ENCODE data around the gene MTFP1.

DNA sequence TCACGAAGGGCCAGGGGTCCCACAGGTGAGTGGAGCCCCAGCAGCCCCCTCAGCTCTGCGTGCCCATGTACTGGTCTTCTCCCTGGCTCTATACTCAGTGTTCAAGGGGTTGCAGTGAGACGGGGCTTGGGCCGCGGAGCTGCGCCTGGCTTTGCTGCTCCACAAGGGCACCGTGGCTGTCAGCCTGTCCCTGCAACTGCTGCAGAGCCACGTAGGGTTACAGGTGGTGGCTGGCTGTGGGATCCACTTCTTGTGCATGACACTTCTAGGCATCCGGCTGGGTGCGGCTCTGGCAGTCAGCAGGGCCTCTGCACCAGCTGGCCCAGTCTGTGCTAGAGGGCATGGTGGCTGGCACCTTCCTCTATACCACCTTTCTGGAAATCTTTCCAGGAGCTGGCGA is 14.3 kb downstream of the MTFP1 start:
- TF ChIP-seq, protein P1, sequence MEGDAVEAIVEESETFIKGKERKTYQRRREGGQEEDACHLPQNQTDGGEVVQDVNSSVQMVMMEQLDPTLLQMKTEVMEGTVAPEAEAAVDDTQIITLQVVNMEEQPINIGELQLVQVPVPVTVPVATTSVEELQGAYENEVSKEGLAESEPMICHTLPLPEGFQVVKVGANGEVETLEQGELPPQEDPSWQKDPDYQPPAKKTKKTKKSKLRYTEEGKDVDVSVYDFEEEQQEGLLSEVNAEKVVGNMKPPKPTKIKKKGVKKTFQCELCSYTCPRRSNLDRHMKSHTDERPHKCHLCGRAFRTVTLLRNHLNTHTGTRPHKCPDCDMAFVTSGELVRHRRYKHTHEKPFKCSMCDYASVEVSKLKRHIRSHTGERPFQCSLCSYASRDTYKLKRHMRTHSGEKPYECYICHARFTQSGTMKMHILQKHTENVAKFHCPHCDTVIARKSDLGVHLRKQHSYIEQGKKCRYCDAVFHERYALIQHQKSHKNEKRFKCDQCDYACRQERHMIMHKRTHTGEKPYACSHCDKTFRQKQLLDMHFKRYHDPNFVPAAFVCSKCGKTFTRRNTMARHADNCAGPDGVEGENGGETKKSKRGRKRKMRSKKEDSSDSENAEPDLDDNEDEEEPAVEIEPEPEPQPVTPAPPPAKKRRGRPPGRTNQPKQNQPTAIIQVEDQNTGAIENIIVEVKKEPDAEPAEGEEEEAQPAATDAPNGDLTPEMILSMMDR (IDR thresholded peaks at IDR 0.05; ENCODE audit: low read depth, low read length) = no peak
- no peak for TF ChIP-seq EZH2phosphoT487 (IDR thresholded peaks at IDR 0.05; ENCODE audit: low read depth)
